HepG2 (cell line): ENCODE results near the gene PGGT1B. TPM values are rescaled to one million over a fixed set of nuclear protein-coding genes. Genes with fewer than 3 reads are reported as not detected.

Source experiments
- ADNP ChIP-seq: sonication (generic); formaldehyde crosslinking; IDR thresholded peaks from 2 replicates; pipeline ENCODE4 v1.4.0; 2020; ENCODE audit warnings: missing genetic modification reagents
- ELF3 ChIP-seq: IDR thresholded peaks from 2 replicates; pipeline ENCODE4 v1.6.1; 2016; ENCODE audit warnings: missing genetic modification reagents, missing compliant biosample characterization
- HOXD1 ChIP-seq: sonication (generic); formaldehyde crosslinking; IDR thresholded peaks from 2 replicates; pipeline ENCODE4 v1.5.0; 2020; ENCODE audit warnings: missing genetic modification reagents
- ISL2 ChIP-seq: sonication (generic); formaldehyde crosslinking; IDR thresholded peaks from 2 replicates; pipeline ENCODE4 v1.5.0; 2020; ENCODE audit warnings: missing genetic modification reagents
- MIER3 ChIP-seq: IDR thresholded peaks from 2 replicates; pipeline ENCODE4 v1.6.1; 2016; ENCODE audit warnings: missing compliant biosample characterization, borderline replicate concordance
- NCOR1 ChIP-seq: fragments of 200-600 bp; sonication (generic); IDR thresholded peaks from 2 replicates; pipeline ENCODE4 v1.7.0; 2017; ENCODE audit warnings: antibody characterized with exemption, low read length, borderline replicate concordance
- NFYC ChIP-seq: IDR thresholded peaks from 2 replicates; pipeline ENCODE4 v1.6.1; 2016; ENCODE audit warnings: missing genetic modification reagents, missing compliant biosample characterization
- NR0B2 ChIP-seq: sonication (generic); formaldehyde crosslinking; IDR thresholded peaks from 2 replicates; pipeline ENCODE4 v1.4.0; 2020; ENCODE audit warnings: mild to moderate bottlenecking, missing genetic modification reagents
- NRL ChIP-seq: sonication (generic); formaldehyde crosslinking; IDR thresholded peaks from 2 replicates; pipeline ENCODE4 v1.5.0; 2020; ENCODE audit warnings: missing genetic modification reagents, mild to moderate bottlenecking, moderate library complexity, borderline replicate concordance
- RBFOX2 ChIP-seq: fragments of 200-400 bp; formaldehyde crosslinking; IDR thresholded peaks from 2 replicates; pipeline ENCODE4 v1.6.1; 2017; ENCODE audit warnings: low read depth, mild to moderate bottlenecking, low read length
- SOX6 ChIP-seq, 2 experiments: fragments of 450-650 bp in 1 of 2; sonication (generic) in 1 of 2; formaldehyde crosslinking in 1 of 2; IDR thresholded peaks; 2 replicates each; pipeline versions ENCODE4 v1.4.0 to v1.6.1; 2017 to 2020; ENCODE audit warnings: antibody characterized with exemption in 1 of 2, mild to moderate bottlenecking in 1 of 2, missing genetic modification reagents in 1 of 2
- ZC3H4 ChIP-seq: sonication (generic); formaldehyde crosslinking; IDR thresholded peaks from 2 replicates; pipeline ENCODE4 v1.4.0; 2020; ENCODE audit warnings: missing genetic modification reagents, borderline replicate concordance
- ZNF24 ChIP-seq: fragments of 450-650 bp; IDR thresholded peaks from 2 replicates; pipeline ENCODE4 v1.6.1; 2017; ENCODE audit warnings: antibody characterized with exemption, mild to moderate bottlenecking
- ZNF749 ChIP-seq: sonication (generic); formaldehyde crosslinking; IDR thresholded peaks from 2 replicates; pipeline ENCODE4 v1.8.0; 2022; ENCODE audit warnings: mild to moderate bottlenecking, missing genetic modification reagents, moderate library complexity, borderline replicate concordance
- ZSCAN12 ChIP-seq: sonication (generic); formaldehyde crosslinking; IDR thresholded peaks from 2 replicates; pipeline ENCODE4 v1.9.0; 2021; ENCODE audit warnings: mild to moderate bottlenecking, missing genetic modification reagents
- polyA plus RNA-seq, 8 experiments: library from polyadenylated mRNA; depleted of rRNA in 3 of 8; stranded (reverse) in 7 of 8; unstranded in 1 of 8; fragments of >200 nt; fragmentation: Illumina TruSeq in 4 of 8; extraction: Trizol in 4 of 8; gene quantifications; 2 replicates each; pipeline versions ENCODE4 v1.2.1 to v1.2.3, GENCODE V29; 2011 to 2016; ENCODE audit warnings: low read depth in 4 of 8, missing spikeins in 1 of 8, mixed read lengths in 1 of 8; ENCODE audit not compliant: insufficient read depth in 1 of 8
- total RNA-seq, 5 experiments: library from RNA; depleted of rRNA; stranded (reverse); fragments of >200 nt; fragmentation: Illumina TruSeq; extraction: Trizol; gene quantifications; 2 replicates each; pipeline ENCODE4 v1.2.3, GENCODE V29; 2016; ENCODE audit warnings: low read depth in 1 of 5
- TF ChIP-seq, protein P1 (sequence below): IDR thresholded peaks from 2 replicates; pipeline ENCODE4 v1.6.1; 2018; ENCODE audit warnings: missing genetic modification reagents, mild to moderate bottlenecking, missing compliant biosample characterization
- TF ChIP-seq, protein P2 (sequence below): fragments of 450-650 bp; IDR thresholded peaks from 2 replicates; pipeline ENCODE4 v1.6.1; 2017; ENCODE audit warnings: mild to moderate bottlenecking
- TF ChIP-seq, protein P3 (sequence below): sonication (generic); formaldehyde crosslinking; IDR thresholded peaks from 2 replicates; pipeline ENCODE4 v1.5.1; 2020; ENCODE audit warnings: mild to moderate bottlenecking, missing genetic modification reagents
- TF ChIP-seq, protein P4 (sequence below): sonication (generic); formaldehyde crosslinking; IDR thresholded peaks from 2 replicates; pipeline ENCODE4 v1.9.0; 2021; ENCODE audit warnings: missing genetic modification reagents, borderline replicate concordance

Gene PGGT1B
- total and polyA plus RNA-seq, 2 of the 13 experiments (the other 11 are each of a cell fraction or from before 2014, with no cell fraction given), result 2.4 to 42.7 TPM

DNA sequence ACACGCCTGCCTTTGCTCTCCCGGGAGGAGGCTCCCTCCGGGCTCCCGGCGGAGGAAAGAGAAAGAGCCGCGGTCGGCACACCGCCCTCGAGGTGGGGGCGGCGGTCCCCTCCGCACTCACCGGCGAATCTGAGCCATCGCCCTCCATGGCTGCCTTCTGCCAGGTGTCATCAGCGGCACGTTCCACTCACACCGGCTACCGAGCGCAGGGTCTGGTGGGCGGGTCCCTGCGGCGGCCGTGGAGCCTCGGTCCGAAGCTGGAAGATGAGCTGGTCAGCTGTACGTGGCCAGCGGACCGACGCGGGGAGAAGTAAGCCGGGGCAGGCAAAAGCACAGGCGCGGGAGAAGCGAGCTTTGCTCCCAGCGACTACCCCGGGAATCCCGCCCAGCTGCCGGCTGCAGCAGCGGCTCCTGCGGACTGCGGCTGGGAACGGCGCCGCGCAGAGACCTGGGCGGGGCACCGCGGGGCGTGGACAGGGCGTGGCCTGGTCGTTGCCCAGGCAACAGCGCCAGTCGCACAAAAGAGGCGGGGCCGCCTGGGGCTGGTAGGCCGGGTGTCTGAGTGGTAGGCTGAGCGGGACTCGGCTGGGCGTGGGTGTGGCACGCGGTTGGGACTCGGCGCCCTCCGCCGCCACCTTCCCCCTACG is 93.1 kb downstream of the PGGT1B start, which contains the start of gene TRIM36 (continued):
- peak; percentile 76 for TF ChIP-seq NRL
- TF ChIP-seq, protein P1, sequence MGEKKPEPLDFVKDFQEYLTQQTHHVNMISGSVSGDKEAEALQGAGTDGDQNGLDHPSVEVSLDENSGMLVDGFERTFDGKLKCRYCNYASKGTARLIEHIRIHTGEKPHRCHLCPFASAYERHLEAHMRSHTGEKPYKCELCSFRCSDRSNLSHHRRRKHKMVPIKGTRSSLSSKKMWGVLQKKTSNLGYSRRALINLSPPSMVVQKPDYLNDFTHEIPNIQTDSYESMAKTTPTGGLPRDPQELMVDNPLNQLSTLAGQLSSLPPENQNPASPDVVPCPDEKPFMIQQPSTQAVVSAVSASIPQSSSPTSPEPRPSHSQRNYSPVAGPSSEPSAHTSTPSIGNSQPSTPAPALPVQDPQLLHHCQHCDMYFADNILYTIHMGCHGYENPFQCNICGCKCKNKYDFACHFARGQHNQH (CRISPR knock-in tag), result peak; percentile 63
- no peak for TF ChIP-seq ADNP
- TF ChIP-seq RBFOX2, result peak; percentile 58
- TF ChIP-seq ELF3 (CRISPR knock-in tag), result 0 out of 2 replicates have a peak, but pooled peaks have one; percentile 11
- TF ChIP-seq, protein P2, sequence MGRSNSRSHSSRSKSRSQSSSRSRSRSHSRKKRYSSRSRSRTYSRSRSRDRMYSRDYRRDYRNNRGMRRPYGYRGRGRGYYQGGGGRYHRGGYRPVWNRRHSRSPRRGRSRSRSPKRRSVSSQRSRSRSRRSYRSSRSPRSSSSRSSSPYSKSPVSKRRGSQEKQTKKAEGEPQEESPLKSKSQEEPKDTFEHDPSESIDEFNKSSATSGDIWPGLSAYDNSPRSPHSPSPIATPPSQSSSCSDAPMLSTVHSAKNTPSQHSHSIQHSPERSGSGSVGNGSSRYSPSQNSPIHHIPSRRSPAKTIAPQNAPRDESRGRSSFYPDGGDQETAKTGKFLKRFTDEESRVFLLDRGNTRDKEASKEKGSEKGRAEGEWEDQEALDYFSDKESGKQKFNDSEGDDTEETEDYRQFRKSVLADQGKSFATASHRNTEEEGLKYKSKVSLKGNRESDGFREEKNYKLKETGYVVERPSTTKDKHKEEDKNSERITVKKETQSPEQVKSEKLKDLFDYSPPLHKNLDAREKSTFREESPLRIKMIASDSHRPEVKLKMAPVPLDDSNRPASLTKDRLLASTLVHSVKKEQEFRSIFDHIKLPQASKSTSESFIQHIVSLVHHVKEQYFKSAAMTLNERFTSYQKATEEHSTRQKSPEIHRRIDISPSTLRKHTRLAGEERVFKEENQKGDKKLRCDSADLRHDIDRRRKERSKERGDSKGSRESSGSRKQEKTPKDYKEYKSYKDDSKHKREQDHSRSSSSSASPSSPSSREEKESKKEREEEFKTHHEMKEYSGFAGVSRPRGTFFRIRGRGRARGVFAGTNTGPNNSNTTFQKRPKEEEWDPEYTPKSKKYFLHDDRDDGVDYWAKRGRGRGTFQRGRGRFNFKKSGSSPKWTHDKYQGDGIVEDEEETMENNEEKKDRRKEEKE, result no peak
- peak; percentile 27; the same call in 1 of the 2 replicates for TF ChIP-seq ISL2 (CRISPR knock-in tag)
- TF ChIP-seq ZC3H4, result no peak
- peak; percentile 25; the same call in 1 of the 2 replicates for TF ChIP-seq MIER3
- no peak for TF ChIP-seq SOX6 (IDR thresholded peaks at IDR 0.05)
- TF ChIP-seq SOX6 (CRISPR knock-in tag; IDR thresholded peaks at IDR 0.05), result peak; percentile 68
- no peak for TF ChIP-seq NFYC
- no peak for TF ChIP-seq ZNF749 (CRISPR knock-in tag)
- TF ChIP-seq ZNF24, result no peak
- TF ChIP-seq ZSCAN12 (CRISPR knock-in tag), result no peak
- no peak for TF ChIP-seq NR0B2 (CRISPR knock-in tag)
- no peak for TF ChIP-seq NCOR1
- TF ChIP-seq, protein P3, sequence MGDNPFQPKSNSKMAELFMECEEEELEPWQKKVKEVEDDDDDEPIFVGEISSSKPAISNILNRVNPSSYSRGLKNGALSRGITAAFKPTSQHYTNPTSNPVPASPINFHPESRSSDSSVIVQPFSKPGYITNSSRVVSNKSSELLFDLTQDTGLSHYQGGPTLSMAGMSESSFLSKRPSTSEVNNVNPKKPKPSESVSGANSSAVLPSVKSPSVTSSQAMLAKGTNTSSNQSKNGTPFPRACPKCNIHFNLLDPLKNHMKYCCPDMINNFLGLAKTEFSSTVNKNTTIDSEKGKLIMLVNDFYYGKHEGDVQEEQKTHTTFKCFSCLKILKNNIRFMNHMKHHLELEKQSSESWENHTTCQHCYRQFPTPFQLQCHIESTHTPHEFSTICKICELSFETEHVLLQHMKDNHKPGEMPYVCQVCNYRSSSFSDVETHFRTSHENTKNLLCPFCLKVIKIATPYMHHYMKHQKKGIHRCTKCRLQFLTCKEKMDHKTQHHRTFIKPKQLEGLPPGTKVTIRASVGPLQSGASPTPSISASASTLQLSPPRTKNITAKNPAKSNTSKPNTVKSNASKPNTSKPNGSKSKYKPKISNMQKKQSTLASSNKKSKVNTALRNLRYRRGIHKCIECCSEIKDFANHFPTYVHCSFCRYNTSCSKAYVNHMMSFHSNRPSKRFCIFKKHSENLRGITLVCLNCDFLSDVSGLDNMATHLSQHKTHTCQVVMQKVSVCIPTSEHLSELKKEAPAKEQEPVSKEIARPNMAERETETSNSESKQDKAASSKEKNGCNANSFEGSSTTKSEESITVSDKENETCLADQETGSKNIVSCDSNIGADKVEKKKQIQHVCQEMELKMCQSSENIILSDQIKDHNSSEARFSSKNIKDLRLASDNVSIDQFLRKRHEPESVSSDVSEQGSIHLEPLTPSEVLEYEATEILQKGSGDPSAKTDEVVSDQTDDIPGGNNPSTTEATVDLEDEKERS (CRISPR knock-in tag), result peak; percentile 57; the same call in 1 of the 2 replicates
- TF ChIP-seq, protein P4, sequence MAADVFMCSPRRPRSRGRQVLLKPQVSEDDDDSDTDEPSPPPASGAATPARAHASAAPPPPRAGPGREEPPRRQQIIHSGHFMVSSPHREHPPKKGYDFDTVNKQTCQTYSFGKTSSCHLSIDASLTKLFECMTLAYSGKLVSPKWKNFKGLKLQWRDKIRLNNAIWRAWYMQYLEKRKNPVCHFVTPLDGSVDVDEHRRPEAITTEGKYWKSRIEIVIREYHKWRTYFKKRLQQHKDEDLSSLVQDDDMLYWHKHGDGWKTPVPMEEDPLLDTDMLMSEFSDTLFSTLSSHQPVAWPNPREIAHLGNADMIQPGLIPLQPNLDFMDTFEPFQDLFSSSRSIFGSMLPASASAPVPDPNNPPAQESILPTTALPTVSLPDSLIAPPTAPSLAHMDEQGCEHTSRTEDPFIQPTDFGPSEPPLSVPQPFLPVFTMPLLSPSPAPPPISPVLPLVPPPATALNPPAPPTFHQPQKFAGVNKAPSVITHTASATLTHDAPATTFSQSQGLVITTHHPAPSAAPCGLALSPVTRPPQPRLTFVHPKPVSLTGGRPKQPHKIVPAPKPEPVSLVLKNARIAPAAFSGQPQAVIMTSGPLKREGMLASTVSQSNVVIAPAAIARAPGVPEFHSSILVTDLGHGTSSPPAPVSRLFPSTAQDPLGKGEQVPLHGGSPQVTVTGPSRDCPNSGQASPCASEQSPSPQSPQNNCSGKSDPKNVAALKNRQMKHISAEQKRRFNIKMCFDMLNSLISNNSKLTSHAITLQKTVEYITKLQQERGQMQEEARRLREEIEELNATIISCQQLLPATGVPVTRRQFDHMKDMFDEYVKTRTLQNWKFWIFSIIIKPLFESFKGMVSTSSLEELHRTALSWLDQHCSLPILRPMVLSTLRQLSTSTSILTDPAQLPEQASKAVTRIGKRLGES (CRISPR knock-in tag), result no peak
- no peak for TF ChIP-seq HOXD1 (CRISPR knock-in tag)
